Loucy (cell line): ENCODE measurements around the gene SIX4.

Source experiments
- EZH2phosphoT487 ChIP-seq: fragments of 200-600 bp; IDR thresholded peaks from 2 replicates; pipeline ENCODE4 v1.6.1; 2018; ENCODE audit warnings: antibody characterized with exemption, mild to moderate bottlenecking, moderate library complexity, borderline replicate concordance
- TF ChIP-seq, protein P1 (sequence below): fragments of 200-600 bp; sonication (generic); conservative IDR thresholded peaks from 2 replicates; pipeline ENCODE4 v1.5.1; 2014; ENCODE audit warnings: mild to moderate bottlenecking, antibody characterized with exemption, low read length

DNA sequence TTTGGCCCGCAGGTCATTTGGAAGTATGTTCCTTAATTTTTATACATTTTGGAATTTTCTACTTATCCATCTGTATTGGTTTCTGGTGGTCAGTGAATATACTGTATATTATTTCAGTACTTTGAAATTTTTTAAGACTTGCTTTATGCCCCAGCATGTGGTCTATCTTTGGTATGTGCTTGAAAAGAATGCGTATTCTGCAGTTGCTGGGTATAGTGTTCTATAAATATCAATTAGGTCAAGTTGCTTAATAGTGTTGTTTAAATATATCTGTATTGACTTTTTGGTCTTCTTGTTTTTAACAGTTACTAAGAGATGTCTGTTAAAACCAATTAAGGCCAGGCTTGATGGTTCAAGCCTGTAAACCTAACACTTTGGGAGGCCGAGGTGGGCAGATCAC is 53.2 kb downstream of the SIX4 start:
- TF ChIP-seq, protein P1, sequence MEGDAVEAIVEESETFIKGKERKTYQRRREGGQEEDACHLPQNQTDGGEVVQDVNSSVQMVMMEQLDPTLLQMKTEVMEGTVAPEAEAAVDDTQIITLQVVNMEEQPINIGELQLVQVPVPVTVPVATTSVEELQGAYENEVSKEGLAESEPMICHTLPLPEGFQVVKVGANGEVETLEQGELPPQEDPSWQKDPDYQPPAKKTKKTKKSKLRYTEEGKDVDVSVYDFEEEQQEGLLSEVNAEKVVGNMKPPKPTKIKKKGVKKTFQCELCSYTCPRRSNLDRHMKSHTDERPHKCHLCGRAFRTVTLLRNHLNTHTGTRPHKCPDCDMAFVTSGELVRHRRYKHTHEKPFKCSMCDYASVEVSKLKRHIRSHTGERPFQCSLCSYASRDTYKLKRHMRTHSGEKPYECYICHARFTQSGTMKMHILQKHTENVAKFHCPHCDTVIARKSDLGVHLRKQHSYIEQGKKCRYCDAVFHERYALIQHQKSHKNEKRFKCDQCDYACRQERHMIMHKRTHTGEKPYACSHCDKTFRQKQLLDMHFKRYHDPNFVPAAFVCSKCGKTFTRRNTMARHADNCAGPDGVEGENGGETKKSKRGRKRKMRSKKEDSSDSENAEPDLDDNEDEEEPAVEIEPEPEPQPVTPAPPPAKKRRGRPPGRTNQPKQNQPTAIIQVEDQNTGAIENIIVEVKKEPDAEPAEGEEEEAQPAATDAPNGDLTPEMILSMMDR: no peak
- no peak for TF ChIP-seq EZH2phosphoT487
